Measurements from ENCODE around the gene CEP63.
"Not testable (repeated sequence)": the region's sequence is repeated elsewhere in the genome, so short reads cannot be mapped to it uniquely, and the experiment has no call there.

The CEP63 gene

DNA sequence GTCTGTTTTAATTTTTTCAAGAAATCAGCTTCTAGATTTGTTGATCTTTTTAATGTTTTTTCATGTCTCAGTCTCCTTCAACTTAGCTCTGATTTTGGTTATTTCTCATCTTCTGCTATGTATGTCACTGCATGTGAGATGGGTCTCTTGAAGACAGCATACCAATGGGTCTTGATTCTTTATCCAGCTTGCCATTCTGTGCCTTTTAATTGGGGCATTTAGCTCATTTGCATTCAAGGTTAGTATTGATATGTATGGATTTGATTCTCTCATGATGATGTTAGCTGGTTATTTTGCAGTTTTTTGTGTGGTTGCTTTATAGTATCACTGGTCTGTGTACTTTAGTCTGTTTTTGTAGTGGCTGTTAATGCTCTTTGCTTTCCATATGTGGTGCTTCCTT, 39.4 kb downstream of the CEP63 start:
- no peak for DNase-seq

DNA sequence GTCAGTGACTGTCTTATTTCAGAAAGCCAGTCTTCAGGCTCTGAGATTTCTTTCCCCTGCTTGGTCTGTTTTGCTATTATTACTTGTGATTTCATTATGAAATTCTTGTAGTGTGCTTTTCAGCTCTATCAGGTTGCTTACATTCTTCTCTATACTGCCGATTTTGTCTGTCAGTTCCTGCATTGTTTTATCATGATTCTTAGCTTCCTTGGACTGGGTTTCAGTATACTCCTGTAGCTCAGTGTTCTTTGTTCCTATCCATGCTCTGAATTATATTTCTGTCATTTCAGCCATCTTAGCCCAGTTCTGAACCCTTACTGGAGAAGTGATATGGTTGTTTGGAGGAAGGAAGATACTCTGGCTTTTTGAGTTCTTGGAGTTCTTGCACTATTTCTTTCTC, 40.5 kb downstream of the CEP63 start:
- DNase-seq: no peak

DNA sequence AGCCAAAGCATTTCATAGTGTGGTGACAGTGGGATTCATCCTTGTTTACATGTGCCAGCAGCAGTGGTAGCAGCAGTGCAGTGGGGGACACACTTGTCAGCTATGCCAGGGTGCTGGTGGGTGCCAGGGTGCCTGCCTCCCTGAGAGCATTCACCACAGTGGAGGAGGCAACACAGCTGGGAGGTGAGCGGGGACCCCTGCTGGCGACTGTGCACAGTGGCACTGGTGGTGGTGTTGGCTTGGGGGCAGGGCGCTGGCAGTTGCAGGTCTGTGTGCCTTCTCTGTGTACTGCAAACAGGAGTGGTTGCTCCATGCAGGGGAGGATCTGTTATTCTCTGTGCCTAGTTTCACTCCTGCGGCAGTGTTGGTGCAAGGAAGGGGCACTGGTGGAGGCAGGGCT, 41.2 kb downstream of the CEP63 start:
- no peak for DNase-seq

DNA sequence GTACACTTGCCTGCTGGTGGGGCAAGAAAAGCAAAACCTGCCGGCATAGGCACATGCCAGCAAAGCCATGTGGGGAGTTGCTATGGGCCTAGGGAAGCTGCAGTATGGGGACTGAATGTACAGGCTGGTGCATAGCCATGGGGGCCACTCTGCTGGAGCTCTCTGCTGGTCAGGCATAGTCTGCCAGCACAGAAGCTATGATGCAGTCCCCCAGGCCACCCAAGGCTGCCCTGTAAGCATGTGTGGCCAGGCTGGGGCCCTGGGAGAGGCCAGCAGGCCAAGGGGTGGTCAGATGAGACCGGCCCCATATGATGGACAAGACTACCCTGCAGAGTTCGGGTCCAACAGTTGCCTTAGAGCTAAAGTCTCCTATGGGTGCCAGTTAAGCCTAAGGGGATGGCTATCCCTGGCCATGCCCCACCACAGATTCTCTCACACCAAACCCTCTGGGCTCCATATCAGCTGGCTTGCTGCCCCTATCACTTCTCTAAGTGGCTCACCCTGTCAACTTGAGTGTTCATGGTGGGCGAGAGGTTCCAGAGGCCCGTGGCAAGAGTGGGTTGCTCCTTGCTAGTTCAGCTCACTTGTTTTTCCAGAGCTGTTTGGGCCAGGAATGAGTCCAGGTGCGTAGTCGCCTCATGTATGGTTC, 41.8 kb downstream of the CEP63 start:
- no peak for DNase-seq

- DNase-seq: no peak
Observed at GRCh38 chr3:134533493-134533892, 47.6 kb downstream of the CEP63 start.

GRCh38 chr3:134535186-134535970, 49.5 kb downstream of the CEP63 start:
- DNase-seq: no peak

DNA sequence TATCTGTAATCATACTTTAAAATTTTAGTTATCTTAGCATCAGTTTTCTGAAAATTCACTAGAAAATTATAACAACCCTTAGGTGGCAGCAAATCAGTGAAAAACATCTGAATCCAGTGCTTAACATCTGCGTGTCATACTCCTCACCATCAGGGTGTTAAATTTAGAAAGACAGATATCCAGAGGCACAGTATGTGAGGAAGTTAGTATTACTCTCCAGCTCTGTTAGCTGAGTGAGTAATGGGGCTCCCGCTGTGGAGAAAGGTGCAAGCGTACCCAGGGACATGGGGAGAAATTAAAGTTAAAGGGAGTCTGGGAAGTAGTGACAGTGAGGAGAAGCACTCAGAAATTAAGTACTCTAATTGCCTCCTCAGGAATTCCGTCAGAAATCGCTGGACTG, 50.9 kb downstream of the CEP63 start:
- no peak for DNase-seq

GRCh38 chr3:134542287-134542958, 56.6 kb downstream of the CEP63 start:
- DNase-seq: no peak

- no peak for DNase-seq
Observed at GRCh38 chr3:134543113-134543512, 57.3 kb downstream of the CEP63 start.

DNA sequence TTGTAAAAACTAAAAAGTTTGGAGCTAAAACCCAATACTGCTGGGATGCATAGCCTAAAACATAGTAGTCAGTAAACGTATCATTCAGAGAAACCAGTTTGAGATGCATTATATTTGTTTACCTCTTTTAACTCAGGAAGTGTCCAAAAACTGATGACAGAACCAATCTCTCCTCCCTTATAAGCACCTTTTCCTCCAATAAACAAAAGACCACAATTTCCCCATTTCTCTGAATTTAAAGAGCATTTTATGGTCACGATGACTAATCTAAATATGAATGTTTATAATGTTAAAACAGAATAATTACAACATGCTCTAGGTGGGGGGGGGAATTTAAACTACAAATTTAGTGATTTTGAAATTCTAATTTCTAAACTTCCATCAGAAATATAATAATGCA, 58.5 kb downstream of the CEP63 start:
- DNase-seq: no peak

DNA sequence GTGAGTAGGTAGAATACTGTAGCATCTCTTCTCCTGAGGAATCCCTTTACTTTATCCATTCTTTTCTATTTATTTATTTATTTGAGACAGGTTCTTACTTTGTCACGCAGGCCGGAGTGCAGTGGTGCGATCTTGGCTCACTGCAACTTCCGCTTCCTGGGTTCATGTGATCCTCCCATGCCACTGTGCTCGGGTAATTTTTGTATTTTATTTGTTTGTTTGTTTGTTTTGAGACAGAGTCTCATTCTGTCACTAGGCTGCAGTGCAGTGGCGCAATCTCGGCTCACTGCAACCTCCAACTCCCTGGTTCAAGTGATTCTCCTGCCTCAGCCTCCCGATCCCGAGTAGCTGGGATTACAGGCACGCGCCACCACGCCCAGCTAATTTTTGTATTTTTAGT, 58.9 kb downstream of the CEP63 start:
- not testable (repeated sequence) for DNase-seq

DNA sequence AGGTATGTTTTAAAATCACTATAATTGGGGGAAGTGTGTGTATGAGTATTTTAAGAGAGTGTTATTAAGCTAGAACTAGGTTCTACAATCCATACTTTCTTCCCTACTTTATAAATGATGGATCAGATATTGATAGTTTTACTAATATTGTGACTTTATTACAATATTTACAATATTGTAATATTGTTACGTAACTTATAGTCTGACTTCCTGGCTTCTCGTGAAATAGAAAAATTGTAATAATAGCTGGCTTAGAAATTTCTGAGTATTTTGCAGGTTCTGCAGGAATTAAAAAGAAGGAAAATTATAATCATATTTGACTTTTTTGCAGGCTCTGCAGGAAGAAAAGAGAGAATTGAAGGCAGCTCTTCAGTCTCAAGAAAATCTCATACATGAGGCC, 60.0 kb downstream of the CEP63 start:
- no peak for DNase-seq

DNA sequence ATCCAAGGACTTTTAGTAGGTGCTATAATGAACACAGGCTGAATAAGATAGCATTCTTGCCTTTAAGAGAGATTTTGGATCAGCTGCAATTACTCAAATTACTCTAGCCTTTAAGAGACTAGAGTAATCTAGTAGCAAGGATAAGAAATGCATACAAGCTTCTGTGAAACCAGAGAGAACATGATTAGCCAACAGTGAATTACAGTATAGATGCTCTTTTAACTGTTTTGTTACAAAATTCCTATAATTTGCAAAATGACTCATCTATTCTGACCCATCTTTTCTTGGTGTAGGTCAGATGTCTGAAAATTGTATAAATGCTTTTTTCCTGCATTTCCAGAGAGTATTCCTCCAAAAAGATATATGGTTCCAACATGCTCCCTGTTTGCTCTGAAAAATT, 66.9 kb downstream of the CEP63 start:
- DNase-seq: no peak

DNA sequence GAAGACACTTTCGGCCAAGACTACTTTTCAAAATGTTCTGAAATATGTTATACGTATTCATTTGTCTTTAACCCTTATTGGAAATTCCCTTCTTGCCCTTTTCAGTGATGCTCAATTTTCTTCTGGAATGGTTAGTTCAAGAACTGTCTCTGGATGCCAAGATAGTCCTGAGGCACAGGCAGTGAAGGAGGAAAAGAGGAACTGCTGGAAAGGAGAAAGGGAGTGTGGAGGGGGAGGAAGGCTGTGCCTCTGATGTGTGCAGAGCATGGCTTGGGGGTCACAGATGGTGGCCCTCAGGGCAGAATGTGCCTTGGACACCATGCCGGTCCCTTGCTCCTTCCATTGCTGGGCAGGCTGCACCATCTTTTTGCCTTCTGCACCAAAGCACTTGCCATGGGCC, 73.7 kb downstream of the CEP63 start:
- no peak for DNase-seq

DNA sequence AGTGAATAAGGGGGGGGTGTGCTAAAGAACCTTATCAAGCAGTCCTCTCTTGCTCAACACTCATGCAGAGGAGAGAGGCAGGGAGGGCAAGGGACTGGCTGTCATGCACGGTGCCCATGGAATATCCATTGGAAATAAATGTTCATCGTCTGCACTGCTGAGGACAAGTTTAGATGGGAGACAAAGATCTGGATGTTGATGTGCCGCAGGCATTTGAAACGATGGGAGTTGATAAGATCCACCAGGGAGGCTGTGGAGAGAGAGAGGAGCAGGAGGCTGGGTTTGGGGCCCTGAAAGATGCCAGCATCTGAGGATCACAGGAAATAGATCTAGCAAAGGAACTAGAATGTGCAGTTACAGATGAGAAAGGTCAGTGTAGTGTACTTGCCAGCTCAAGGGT, 76.2 kb downstream of the CEP63 start:
- DNase-seq: no peak

- DNase-seq: no peak
Observed at GRCh38 chr3:134563601-134564000, 77.7 kb downstream of the CEP63 start.

- no peak for DNase-seq
Observed at GRCh38 chr3:134564991-134565390, 79.1 kb downstream of the CEP63 start.

DNA sequence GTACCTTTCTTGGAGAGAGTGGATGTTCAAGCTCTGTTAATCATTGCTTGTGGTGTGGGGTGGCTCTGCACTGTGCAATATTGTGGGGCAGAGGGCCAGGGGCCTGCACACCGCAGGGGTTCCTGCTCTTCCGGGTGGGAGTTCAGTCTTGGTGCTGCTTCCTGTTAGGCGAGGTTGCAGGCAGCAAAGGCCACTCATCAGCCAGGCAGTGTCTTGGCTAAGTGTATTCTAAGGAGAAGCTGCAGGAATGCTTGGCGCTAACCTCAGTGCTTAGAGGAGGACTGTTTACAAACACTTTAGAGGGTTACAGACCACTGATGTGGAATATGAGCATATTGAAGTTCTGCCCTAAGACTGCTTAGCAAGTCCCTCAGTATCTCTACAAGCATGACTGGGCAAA, 81.7 kb downstream of the CEP63 start:
- no peak for DNase-seq

DNA sequence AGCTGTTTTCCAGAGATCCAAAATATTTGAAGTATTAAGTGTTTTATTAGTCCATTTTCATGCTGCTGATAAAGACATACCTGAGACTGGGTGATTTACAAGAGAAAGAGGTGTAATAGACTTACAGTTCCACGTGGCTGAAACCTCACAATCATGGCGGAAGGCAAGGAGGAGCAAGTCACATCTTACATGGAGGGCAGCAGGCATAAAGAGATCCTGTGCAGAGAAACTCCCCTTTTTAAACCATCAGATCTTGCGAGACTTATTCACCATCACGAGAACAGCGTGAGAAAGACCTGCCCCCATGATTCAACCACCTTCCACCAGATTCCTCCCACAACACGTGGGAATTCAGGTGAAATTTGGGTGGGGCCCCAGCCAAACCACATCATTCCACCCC, 82.9 kb downstream of the CEP63 start:
- DNase-seq: no peak

GRCh38 chr3:134569899-134570298, 84.0 kb downstream of the CEP63 start:
- DNase-seq: not testable (repeated sequence)

- no peak for DNase-seq
Observed at GRCh38 chr3:134576426-134576825, 90.6 kb downstream of the CEP63 start.

- no peak for DNase-seq
Observed at GRCh38 chr3:134576831-134577230, 91.0 kb downstream of the CEP63 start.

DNA sequence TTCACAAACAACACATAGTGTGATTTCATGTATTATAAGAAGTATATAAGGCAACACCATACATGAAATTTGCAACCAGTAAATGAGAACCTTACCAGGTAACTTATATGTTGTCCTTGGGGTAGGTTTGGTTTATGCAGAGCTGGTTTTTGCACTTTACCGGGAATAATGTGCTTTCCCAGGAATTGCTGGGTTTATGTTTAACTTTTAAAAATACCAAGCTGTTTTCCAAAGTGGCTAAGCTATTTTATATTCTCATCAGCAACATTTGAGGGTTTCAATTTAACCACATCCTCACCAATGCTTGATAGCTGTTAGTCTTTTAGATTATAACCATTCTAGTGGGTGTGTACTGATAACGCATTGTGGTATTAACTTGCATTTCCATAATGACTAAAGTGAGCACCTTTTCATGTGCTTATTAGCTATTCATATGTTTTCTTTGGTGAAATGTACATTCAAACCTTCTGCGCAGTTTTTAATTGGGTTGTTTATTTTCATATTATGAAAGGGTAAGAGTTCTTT, 93.3 kb downstream of the CEP63 start:
- no peak for DNase-seq

GRCh38 chr3:134590766-134591165, 104.9 kb downstream of the CEP63 start:
- no peak for DNase-seq
